Spleen (tissue), 11 donors: ENCODE measurements around the gene ADD2. TPM values are rescaled to one million over a fixed set of nuclear protein-coding genes. Genes with fewer than 3 reads are reported as not detected.

Experiments used
- DNase-seq: peaks from one replicate; pipeline ENCODE4 v3.0.0-alpha.2; 2020
- H3K27ac ChIP-seq, 8 donors: fragments of 200-600 bp; sonication (generic) in 7 of 8; 1 replicate in 4 of 8; 2 replicates in 4 of 8; pipeline versions ENCODE4 v1.5.0 to v1.8.0; 2016 to 2021; ENCODE audit warnings: inconsistent platforms in 4 of 8, mild to moderate bottlenecking in 4 of 8, moderate library complexity in 1 of 8
- H3K27me3 ChIP-seq, 7 donors: fragments of 200-600 bp; sonication (generic) in 6 of 7; replicated peaks in 1 of 7; 1 replicate in 4 of 7; 2 replicates in 3 of 7; pipeline versions ENCODE4 v1.5.0 to v1.8.0; 2016 to 2021; ENCODE audit warnings: inconsistent platforms in 3 of 7, mild to moderate bottlenecking in 1 of 7
- H3K36me3 ChIP-seq, 6 donors: fragments of 200-600 bp; sonication (generic) in 5 of 6; 1 replicate in 4 of 6; 2 replicates in 2 of 6; pipeline versions ENCODE4 v1.5.0 to v1.8.0; 2016 to 2021; ENCODE audit warnings: inconsistent platforms in 2 of 6
- H3K4me1 ChIP-seq, 6 donors: fragments of 200-600 bp; sonication (generic) in 5 of 6; 1 replicate in 3 of 6; 2 replicates in 3 of 6; pipeline versions ENCODE4 v1.5.0 to v1.8.0; 2016 to 2021; ENCODE audit warnings: inconsistent platforms in 3 of 6
- H3K4me3 ChIP-seq, 8 donors: fragments of 200-600 bp; sonication (generic) in 7 of 8; 1 replicate in 4 of 8; 2 replicates in 4 of 8; pipeline versions ENCODE4 v1.5.0 to v1.8.0; 2016 to 2021; ENCODE audit warnings: inconsistent platforms in 4 of 8, mild to moderate bottlenecking in 4 of 8, moderate library complexity in 2 of 8
- H3K9me3 ChIP-seq, 8 donors: fragments of 200-600 bp; sonication (generic) in 7 of 8; 1 replicate in 4 of 8; 2 replicates in 4 of 8; pipeline versions ENCODE4 v1.5.0 to v1.8.0; 2016 to 2021; ENCODE audit warnings: inconsistent platforms in 4 of 8
- CTCF ChIP-seq, 11 experiments: fragments of 200-600 bp in 7 of 11; fragments of 450-650 bp in 4 of 11; sonication (generic) in 4 of 11; IDR thresholded peaks in 8 of 11; conservative IDR thresholded peaks in 3 of 11; 1 replicate in 7 of 11; 2 replicates in 4 of 11; pipeline versions ENCODE4 v1.4.0 to v1.8.0; 2016 to 2021; ENCODE audit warnings: antibody characterized with exemption in 11 of 11, inconsistent platforms in 4 of 11, mild to moderate bottlenecking in 1 of 11
- POLR2A ChIP-seq, 3 donors: fragments of 450-650 bp; IDR thresholded peaks; one replicate each; pipeline ENCODE4 v1.5.1; 2017; ENCODE audit warnings: antibody characterized with exemption in 3 of 3, mild to moderate bottlenecking in 1 of 3
- POLR2AphosphoS5 ChIP-seq, 3 donors: sonication (generic); formaldehyde crosslinking; IDR thresholded peaks; one replicate each; pipeline ENCODE4 v1.5.1; 2017; ENCODE audit warnings: antibody characterized with exemption in 3 of 3
- WGBS, 5 donors: extraction: QIAGEN DNeasy Blood & Tissue Kit in 3 of 5; methylation state at CpG; one replicate each; pipeline versions ENCODE4 v1.1.5 to v1.1.7; 2013 to 2018; 5-methylcytosine and 5-hydroxymethylcytosine counted together
- intact Hi-C: fragments of 100-400 bp; cut with DNase I; formaldehyde crosslinking; loops from one replicate; pipeline ENCODE4 v1.15.0; 2023; ENCODE audit warnings: low total_unique reads
- polyA plus RNA-seq, 3 donors: library from polyadenylated mRNA; stranded (reverse); fragments of 200-250 nt; gene quantifications; one replicate each; pipeline ENCODE4 v1.2.1, GENCODE V29; 2013
- total RNA-seq, 7 donors: library from RNA; depleted of rRNA in 3 of 7; stranded (reverse); fragments of >200 nt in 3 of 7; fragmentation: NEBNext Ultra II Directional in 4 of 7; extraction: Animal tissue kit (Norgen Biotek cat#: 25700) in 4 of 7; gene quantifications; one replicate each; pipeline versions ENCODE4 v1.1.0 to v1.2.1, GENCODE V29; 2016 to 2021
- donor health status: healthy with polysubstance abuse.
- donor health status: DM: no; HTN: no; CAD: no; lungs with moderate emphysema.
- donor health status: DM: no; HTN: no; CAD: no.
- donor health status: Bipolar disorder and iron deficiency.
- donor health status: healthy.
- donor health status: DM: no; HTN: no; CAD: no.
- donor health status: DM: yes; HTN: yes; CAD: no.

Gene ADD2
- total and polyA plus RNA-seq, 10 donors: 0.47 to 7.1 (median 3.8) TPM

GRCh38 chr2:70620020-70620419, 148.0 kb downstream of the ADD2 start:
- intact Hi-C loops: no loop called here
- H3K36me3 ChIP-seq: no peaks in the 10 kb centered on the region
- peaks cover 0 to 26% (median 0%) of the 10 kb centered on the region in 7 donors for H3K27me3 ChIP-seq
- WGBS, 5 donors: 80 to 89% (median 82%) methylated on average over 6 of the region's 6 CpGs
- no peak overlapping the region for H3K27ac ChIP-seq
- no peak for DNase-seq
- no peak overlapping the region for H3K4me3 ChIP-seq
- no peaks in the 10 kb centered on the region for H3K9me3 ChIP-seq
- H3K4me1 ChIP-seq: no peaks in the 10 kb centered on the region
- no peak for TF ChIP-seq POLR2A (IDR thresholded peaks at IDR 0.05)
- no peak for TF ChIP-seq CTCF (IDR thresholded peaks at IDR 0.05 in 8 of 11, conservative IDR thresholded peaks at IDR 0.05 in 3 of 11)
- no peak for TF ChIP-seq POLR2AphosphoS5 (IDR thresholded peaks at IDR 0.05)

GRCh38 chr2:70619167-70619566, 148.8 kb downstream of the ADD2 start:
- peaks cover 0 to 26% (median 0%) of the 10 kb centered on the region in 7 donors for H3K27me3 ChIP-seq
- no peak for TF ChIP-seq POLR2A (IDR thresholded peaks at IDR 0.05)
- TF ChIP-seq POLR2AphosphoS5 (IDR thresholded peaks at IDR 0.05): no peak
- no peak for TF ChIP-seq CTCF (IDR thresholded peaks at IDR 0.05 in 8 of 11, conservative IDR thresholded peaks at IDR 0.05 in 3 of 11)
- intact Hi-C loops: loop anchor here (5.0 kb wide), 1 partner anchor 277 kb away; no protein-coding TSS in a partner anchor
- H3K4me3 ChIP-seq: no peak overlapping the region
- DNase-seq: no peak
- H3K27ac ChIP-seq: no peak overlapping the region
- 59 to 74% (median 64%) methylated on average over 3 of the region's 3 CpGs for WGBS, 5 donors
- H3K4me1 ChIP-seq: no peaks in the 10 kb centered on the region
- no peaks in the 10 kb centered on the region for H3K9me3 ChIP-seq
- H3K36me3 ChIP-seq: no peaks in the 10 kb centered on the region

- 84 to 91% (median 88%) methylated on average over 3 to 6 of the region's 6 CpGs for WGBS, 5 donors
- Histone ChIP-seq H3K4me1 (no peaks in the 10 kb centered on the region), H3K4me3 (no peak overlapping the region), H3K27me3 (peaks cover 0 to 22% (median 0%) of the 10 kb centered on the region in 7 donors), H3K9me3 (no peaks in the 10 kb centered on the region), H3K36me3 (no peaks in the 10 kb centered on the region), H3K27ac (no peak overlapping the region)
- TF ChIP-seq POLR2A (IDR thresholded peaks at IDR 0.05): no peak
- TF ChIP-seq POLR2AphosphoS5 (IDR thresholded peaks at IDR 0.05): no peak
- TF ChIP-seq CTCF (IDR thresholded peaks at IDR 0.05 in 8 of 11, conservative IDR thresholded peaks at IDR 0.05 in 3 of 11): no peak
- intact Hi-C loops: loop anchor here (5.0 kb wide), 1 partner anchor 274 kb away; no protein-coding TSS in a partner anchor
- no peak for DNase-seq
Observed at GRCh38 chr2:70616168-70616694, 151.8 kb downstream of the ADD2 start.

GRCh38 chr2:70615222-70615621, 152.8 kb downstream of the ADD2 start:
- Histone ChIP-seq H3K27ac (no peak overlapping the region), H3K4me1 (no peaks in the 10 kb centered on the region), H3K27me3 (peaks cover 0 to 27% (median 0%) of the 10 kb centered on the region in 7 donors), H3K9me3 (no peaks in the 10 kb centered on the region), H3K4me3 (no peak overlapping the region), H3K36me3 (no peaks in the 10 kb centered on the region)
- TF ChIP-seq CTCF (IDR thresholded peaks at IDR 0.05 in 8 of 11, conservative IDR thresholded peaks at IDR 0.05 in 3 of 11) (no peak), POLR2A (IDR thresholded peaks at IDR 0.05) (no peak), POLR2AphosphoS5 (IDR thresholded peaks at IDR 0.05) (no peak)
- WGBS, 5 donors: 50 to 73% (median 60%) methylated on average over 2 of the region's 2 CpGs
- DNase-seq: no peak
- intact Hi-C loops: loop anchor here (5.0 kb wide), 1 partner anchor 273 kb away; no protein-coding TSS in a partner anchor
